HG03575 (cell line): ENCODE data around the gene AHSA1.
A peak's percentile ranks its signal among the peaks of the same experiment; 100 is the strongest.
"Not testable (repeated sequence)": the region's sequence is repeated elsewhere in the genome, so short reads cannot be mapped to it uniquely, and the experiment has no call there.

Source experiments
- ATAC-seq: cut with Tn5 transposase; IDR thresholded peaks from one replicate; pipeline ENCODE4 v1.9.1; 2021; ENCODE audit not compliant: unreplicated experiment, insufficient number of reproducible peaks, low FRiP score; ENCODE audit errors: extremely low read depth

The AHSA1 gene

DNA sequence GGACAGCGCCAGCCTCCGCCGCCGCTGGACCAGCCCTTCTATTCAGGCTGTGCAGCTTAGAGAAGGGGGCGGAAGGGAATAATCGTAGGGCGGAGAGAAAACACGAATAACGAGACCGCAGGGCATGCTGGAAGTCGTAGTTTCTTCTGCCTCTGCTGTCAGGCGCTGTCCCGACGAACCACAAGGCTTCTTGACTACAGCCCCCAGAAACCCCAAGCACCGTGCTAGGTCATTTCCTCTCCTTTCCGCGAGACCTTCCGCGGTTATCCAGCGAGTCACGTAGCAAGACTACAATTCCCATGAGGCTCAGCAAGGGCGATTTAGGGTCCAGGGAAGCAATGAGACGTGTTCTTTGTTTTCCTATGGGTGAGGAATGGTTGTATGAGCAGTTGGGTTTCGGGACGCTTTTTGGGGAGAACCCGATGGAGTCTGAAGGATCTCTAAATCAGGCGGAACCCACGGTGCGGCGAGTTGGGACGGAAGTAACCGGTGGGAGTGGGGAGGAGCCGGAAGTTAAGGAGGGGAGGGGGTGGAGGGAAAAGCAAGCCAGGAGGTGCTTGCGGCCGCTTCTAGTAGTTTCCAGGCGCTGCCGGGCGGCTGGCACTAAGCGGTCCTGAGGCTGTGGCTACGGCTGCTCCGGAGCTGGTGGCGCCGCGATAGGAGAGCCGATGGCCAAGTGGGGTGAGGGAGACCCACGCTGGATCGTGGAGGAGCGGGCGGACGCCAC, at the start of gene AHSA1, which contains the start of gene VIPAS39:
Gene AHSA1 (plus strand): TSS at position 572 of the 727 bp plus-strand sequence. CDS start 97 bp downstream, at position 669.
Gene VIPAS39 (minus strand): TSS at position 80 of the 727 bp plus-strand sequence. CDS start 3,499 bp downstream, outside the sequence.
- peak; percentile 80 for ATAC-seq

DNA sequence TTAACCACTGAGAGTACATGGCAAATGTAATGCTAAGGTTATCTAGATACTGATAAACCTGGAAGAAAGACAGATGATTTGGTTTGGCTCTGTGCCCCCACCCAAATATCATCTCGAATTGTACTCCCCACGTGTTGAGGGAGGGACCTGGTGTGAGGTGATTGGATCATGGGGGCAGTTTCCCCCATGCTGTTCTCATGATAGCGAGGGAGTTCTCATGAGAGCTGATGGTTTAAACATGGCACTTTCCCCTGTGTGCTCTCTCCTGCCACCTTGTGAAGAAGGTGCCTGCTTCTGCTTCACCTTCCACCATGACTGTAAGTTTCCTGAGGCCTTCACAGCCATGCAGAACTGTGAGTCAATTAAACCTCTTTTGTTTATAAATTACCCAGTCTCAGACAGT, 48.8 kb upstream of the AHSA1 start:
- ATAC-seq, result no peak

DNA sequence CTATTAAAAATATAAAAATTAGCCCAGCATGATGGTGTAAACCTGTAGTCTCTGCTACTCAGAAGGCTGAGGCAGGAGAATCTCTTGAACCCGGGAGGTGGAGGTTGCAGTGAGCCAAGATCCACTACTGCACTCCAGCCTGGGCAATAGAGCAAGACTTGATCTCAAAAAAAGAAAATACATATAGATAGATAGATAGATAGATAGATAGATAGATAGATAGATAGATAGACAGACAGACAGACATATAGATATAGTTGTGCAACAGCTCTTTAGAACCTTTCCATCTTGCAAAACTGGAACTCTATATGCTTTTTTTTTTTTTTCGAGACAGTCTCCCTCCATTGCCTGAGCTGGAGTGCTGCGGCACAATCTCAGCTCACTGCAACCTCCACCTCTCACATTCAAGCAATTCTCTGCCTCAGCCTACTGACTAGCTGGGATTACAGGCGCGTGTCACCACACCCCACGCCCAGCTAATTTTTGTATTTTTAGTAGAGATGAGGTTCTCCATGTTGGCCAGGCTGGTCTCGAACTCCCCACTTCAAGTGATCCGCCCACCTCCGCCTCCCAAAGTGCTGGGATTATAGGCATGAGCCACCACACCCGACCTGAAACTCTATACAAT, 42.4 kb upstream of the AHSA1 start:
- ATAC-seq, result not testable (repeated sequence)

DNA sequence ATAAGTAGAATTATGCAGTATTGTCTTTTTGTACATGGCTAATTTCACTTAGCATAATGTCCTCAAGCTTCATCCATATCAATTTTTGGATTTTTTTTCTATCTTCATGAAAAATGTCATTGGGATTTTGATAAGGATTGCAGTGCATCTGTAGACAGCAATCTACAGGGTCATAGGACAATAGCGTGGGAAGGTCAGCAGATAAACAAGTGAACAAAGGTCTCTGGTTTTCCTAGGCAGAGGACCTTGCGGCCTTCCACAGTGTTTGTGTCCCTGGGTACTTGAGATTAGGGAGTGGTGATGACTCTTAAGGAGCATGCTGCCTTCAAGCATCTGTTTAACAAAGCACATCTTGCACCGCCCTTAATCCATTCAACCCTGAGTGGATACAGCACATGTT, 41.8 kb upstream of the AHSA1 start:
- not testable (repeated sequence) for ATAC-seq

DNA sequence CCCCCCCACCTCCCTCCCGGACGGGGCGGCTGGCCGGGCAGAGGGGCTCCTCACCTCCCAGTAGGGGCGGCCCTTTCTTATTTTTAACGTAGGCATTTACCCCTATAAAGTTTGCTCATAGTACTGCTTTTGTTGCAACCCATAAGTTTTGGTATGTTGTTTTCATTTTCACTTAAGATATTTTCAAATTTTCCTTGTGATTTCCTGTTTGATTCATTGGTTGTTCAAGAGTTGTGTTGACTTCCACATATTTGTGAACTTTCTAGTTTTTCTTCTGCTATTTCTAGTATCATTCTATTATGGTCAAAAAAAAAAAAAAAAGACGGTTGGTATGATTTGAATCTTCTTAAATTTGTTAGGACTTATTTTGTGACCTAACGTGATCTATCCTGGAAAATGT, 41.1 kb upstream of the AHSA1 start:
- no peak for ATAC-seq

DNA sequence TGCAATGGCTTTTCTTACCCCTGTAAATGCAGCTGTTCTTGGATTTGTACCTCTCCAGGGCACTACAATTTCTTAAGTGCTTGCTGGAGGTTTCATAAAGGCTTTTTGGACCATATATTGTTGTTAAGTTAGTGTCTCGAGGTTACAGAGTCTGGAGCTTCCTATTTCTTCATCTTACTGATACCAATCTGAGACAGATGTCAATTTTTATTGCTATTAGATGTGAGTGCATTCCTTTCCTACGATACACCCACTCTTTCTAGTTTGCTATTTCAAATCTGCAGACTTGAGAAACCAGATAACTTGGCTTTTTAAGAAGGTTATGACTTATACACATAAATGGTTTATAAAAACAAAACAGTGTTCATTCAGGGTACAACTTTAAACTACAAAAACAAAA, 36.7 kb upstream of the AHSA1 start:
- no peak for ATAC-seq

DNA sequence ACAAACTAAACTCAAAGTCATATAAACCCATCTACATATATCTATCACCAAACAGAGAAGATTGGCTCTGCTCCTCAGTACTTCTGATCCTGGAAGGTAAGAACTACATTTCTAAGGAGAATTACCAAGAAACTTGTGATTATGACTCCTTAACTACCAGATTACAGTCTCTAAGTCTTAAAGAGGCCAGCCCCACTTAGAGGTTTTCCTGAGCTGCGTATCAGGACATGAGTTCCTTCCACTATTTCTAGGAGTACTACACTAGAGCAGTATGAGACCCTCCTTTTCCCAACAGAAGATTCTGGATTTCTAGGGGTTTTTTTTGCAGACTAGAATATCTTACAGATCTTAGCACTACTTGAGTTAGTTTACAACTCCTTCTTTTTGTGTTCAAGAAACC, 34.5 kb upstream of the AHSA1 start, which contains the start of gene NOXRED1:
Gene NOXRED1 (minus strand): TSS at position 101 of the 400 bp plus-strand sequence. CDS start 634 bp downstream, outside the sequence.
- no peak for ATAC-seq

DNA sequence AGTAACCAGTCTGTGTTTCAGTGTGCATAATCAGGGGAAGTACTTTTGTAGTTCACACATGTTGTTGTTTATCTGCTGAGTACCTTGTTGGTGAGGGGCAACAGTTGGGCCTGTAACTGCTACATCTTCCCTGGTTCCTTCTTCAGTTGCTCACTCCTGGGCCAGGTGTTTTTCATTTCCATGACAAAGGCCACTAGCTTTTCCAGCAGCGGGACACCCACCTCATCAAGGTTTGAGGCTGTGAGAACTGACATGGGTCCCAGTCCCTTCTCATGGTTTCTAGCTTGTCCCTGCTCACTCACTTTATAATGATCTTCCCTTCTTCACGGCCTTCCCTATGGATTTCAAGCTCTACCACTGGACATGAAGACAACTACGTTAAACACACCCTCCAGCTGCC, 33.0 kb upstream of the AHSA1 start:
- ATAC-seq, result no peak

DNA sequence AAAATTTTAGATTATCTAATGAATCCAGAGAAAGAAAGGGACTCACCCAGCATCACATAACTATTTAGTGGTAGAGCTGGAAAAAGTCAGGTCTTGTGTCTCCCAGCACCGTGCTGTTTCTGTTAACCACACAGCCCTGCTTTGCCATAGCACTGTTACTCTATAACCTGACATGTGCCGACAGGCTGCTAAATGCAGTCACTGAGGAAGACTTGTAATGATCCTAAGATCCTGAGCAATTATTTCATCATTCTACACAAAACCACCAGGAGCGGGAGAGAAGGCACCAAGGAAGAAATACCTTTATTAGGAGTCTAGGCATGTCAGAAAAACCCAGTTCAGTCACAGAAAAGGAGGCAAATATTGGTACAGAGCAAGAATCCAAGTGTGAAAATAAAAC, 31.5 kb upstream of the AHSA1 start:
- ATAC-seq, result no peak

DNA sequence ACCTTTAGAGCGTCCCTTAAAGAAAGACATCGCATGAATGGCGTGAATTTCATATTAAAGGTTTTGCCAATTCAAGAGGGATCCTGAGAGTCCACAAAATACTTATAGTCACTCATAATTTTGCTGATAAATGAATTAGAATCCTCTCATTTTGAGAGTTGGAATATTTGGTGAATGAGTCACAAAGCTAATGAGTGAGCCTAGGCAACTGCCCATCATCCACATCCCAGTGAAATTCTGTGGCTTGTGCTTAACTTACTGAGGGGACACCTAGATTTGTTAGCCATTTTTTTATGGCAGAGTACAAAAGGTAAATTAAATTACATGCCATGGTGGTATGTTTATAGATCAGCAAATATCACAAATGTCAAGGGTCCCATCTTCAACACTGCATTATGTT, 21.9 kb upstream of the AHSA1 start:
- no peak for ATAC-seq

DNA sequence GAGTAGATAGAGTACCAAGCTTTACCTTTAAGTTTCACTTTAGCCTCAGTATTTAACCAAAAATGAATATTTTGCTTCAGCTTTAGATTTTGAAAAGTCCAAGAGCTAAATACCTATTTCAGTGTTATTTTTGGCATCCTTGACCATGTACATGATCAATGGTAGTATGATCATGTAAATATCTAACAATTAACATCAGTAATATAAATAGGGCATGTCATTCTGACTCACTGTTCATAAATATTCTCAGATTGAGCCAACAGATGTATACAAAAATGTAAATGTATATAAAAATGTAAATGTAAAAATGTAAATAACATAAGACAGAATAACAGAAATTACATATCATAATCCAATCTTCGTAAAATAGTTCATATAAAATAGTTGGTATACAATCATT, 19.3 kb upstream of the AHSA1 start:
- ATAC-seq, result no peak

DNA sequence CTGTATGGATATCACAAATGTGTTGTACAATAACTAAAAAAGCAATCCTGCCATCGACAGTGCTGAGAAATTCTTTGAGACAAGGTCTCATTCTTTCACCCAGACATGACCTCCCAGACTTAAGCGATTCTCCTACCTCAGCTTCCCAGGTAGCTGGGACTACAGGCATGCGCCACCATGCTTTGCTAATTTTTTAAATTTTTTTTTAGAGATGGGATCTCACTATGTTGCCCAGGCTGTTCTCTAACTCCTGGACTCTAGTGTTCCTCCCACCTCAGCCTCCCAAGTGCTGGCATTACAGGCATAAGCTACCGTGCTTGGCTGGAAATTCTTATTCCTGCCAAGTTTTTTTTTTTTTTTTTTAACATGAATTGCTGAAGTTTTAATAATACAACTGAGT, 18.0 kb upstream of the AHSA1 start:
- no peak for ATAC-seq

DNA sequence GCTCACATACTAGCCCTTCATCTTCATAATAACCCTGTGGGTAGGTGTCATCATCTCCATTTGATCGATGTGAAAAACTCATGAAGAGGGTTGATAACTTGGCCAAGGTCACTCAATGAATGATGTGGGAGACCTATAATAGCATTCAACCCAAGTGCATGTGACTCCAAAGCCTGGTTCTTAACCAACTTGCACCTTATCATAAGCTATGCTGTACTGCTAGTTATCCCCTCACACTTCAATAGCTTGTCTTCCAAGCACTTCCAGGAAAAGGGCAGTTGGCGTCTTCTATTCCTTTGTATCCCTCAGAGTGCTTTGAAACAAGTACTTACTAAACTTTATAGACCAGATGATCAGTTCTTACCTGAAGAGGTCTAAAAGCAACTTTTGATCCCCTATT, 15.7 kb upstream of the AHSA1 start:
- no peak for ATAC-seq

DNA sequence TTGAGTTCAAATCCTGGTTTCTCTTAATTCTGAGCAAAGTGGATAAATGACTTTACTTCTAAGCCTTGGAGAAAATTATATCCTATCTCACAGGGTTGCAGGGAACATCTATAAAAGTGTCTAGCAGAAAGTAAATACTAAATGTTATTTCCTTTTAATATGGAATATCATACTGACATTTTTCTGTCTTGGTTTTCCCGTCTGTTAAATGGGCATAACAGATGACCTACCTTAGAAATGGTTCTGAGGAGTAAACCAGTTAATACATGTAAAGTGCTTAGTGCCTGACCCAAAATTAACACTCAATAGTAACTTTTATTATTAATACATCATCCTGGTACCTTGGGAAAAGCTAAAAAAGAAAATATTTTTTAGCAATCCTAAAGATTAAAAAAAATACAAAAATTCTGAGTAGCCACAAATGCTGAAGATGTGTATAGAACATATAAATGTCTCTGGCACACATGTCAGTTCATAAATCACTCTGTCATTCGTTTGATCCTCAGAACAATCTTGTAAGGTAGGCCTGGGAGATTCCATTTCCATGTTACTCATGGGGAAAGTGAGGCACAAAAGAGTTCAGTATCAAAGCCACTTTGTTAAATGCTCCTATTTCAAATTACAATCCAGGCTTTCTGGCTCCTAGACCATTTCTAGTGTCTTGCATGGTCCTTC, 1.8 kb upstream of the AHSA1 start:
- ATAC-seq, result no peak

DNA sequence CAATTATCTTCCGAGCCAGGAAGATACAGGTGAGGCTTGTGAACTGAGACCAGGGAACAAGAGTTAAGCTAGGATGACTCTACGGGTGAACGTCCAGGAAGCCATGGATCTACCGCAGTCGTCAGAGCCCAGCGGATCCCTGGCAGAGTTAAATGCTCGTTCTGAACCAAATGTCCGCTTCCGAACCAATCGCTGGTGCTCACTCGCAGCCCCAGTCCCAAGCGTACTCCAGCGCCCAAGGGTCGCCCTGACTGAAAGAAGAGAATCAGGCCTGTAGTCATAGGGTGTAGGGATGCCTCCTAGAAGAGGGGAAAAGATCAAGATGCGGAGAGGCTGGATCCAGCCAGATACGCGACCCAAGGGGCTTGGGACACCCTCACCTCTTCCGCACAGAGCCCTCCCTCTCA, 775 bp upstream of the AHSA1 start:
- ATAC-seq, result no peak

DNA sequence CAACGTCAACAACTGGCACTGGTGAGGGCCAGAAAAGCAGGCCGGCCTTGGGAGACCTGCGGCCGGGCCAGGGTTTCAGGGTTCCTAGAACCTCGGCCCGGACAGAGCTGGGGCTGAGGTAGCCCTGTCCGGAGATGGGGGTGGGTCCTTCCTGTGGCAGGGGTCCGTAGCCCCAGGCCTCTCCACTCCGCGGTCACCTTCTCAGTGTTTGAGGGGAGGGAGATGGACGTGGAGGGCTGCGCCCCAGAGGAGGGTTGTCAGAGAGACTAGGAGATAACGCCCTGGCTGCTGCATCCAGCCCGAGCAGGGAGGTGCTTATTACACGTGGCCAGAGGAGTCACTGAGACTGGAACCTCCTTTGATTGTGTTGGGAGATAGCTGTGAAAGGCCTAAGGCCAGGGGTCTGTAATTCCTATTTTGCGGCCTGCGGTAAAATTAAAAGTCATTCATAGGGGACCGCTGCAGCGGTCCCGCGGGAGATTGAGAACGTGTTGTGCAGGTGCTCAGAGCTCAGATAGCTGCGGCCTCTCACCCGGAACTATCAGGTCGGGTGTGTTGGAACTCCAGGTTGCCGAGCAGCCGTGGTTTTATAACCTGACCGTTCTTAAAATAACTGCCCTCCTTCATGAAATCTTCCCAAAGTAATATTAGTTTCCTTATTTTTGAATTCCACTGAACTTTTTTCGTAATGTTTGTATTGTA, 507 bp downstream of the AHSA1 start:
- ATAC-seq, result no peak

DNA sequence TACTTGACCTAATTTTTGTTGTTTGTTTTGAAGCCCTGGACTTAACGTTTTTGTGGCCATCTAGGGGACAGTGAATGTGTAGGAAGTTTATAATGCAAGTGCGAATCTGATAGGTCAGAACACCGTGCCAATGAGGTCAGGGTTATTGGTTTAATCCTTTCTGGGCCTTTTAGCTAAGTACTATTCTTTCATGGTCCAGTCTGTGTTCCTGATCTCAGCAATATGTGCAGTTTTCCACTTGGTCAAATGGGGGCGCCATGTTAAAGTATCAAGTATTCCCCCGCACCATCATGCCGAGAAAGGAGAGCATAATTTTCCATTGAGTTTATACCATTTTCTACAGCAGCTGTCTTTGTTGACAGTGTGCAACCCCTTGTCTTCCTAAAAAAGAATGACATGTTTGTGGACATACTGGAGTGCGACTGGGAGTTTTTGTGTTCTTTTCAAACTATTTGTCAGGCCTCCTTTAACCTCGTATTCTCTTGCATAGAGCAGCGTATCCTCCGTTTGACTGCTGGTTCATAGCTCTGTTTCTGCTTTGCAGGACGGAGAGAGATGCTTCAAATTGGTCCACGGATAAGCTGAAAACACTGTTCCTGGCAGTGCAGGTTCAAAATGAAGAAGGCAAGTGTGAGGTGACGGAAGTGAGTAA, 1.3 kb downstream of the AHSA1 start:
- no peak for ATAC-seq

DNA sequence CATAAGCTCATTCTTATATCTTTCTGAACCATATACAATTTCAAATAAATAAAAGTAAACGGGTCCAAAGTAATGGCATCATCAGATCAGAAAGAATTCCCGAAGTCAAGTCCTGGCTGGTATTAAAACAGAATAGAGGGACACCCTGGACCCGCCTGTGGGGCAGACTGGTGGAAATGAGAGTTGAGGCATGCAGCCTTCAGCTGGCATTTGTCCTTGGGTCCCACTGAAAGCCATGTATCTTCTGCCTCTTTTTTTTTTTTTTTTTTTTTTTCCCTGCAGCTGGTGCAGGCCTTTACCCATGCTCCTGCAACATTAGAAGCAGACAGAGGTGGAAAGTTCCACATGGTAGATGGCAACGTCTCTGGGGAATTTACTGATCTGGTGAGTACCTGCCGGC, 9.9 kb downstream of the AHSA1 start:
- no peak for ATAC-seq

DNA sequence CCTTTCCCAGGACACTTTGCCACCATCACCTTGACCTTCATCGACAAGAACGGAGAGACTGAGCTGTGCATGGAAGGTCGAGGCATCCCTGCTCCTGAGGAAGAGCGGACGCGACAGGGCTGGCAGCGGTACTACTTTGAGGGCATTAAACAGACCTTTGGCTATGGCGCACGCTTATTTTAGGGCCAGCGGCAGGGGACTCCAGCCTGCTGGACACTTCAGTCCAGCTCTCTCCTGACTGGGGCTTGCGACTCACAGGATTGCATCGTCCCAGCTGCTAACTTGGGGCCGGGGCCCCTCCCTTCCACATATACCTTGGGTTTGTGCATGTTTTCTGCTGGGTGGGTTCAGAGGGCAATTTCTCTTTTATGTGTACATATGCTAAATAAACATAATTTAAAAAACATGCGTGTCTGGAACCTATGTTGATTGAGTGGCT, 11.2 kb downstream of the AHSA1 start:
- no peak for ATAC-seq
